Astrocyte (in vitro differentiated cells and primary cell): ENCODE data around the gene LCLAT1. TPM values are rescaled to one million over a fixed set of nuclear protein-coding genes. Genes with fewer than 3 reads are reported as not detected.
A peak's percentile ranks its signal among the peaks of the same experiment; 100 is the strongest.

Source experiments
- DNase-seq: peaks from one replicate; pipeline ENCODE4 v3.0.0-alpha.2; 2010; ENCODE audit warnings: low read depth
- FAIRE-seq: peaks from 2 replicates; lab custom pipeline; 2011; peaks lifted over from hg19 to GRCh38; lab: Jason Lieb, UNC
- H2AFZ ChIP-seq: 2 replicates; pipeline ENCODE4 v1.6.0; 2012; ENCODE audit warnings: low read depth, low read length, inconsistent platforms
- H3K27ac ChIP-seq: 2 replicates; pipeline ENCODE4 v1.5.1; 2011; ENCODE audit warnings: low read depth, low read length, inconsistent platforms
- H3K27me3 ChIP-seq: 2 replicates; pipeline ENCODE4 v1.6.0; 2011; ENCODE audit warnings: low read length, inconsistent platforms; ENCODE audit not compliant: insufficient read depth
- H3K36me3 ChIP-seq: 2 replicates; pipeline ENCODE4 v1.5.1; 2011; ENCODE audit warnings: low read length, inconsistent platforms; ENCODE audit not compliant: insufficient read depth
- H3K4me1 ChIP-seq: 2 replicates; pipeline ENCODE4 v1.5.1; 2011; ENCODE audit warnings: low read length, inconsistent platforms; ENCODE audit not compliant: insufficient read depth
- H3K4me2 ChIP-seq: 2 replicates; pipeline ENCODE4 v1.6.0; 2012; ENCODE audit warnings: low read length, inconsistent platforms
- H3K4me3 ChIP-seq: 2 replicates; pipeline ENCODE4 v1.5.1; 2011; ENCODE audit warnings: low read depth, mild to moderate bottlenecking, low read length, inconsistent platforms; ENCODE audit not compliant: insufficient read depth
- H3K79me2 ChIP-seq: 2 replicates; pipeline ENCODE4 v1.6.0; 2012; ENCODE audit warnings: mild to moderate bottlenecking, low read length, inconsistent platforms; ENCODE audit not compliant: insufficient read depth
- H3K9ac ChIP-seq: 2 replicates; pipeline ENCODE4 v1.6.0; 2012; ENCODE audit warnings: mild to moderate bottlenecking, low read length, inconsistent platforms
- H3K9me3 ChIP-seq: 2 replicates; pipeline ENCODE4 v1.5.1; 2012; ENCODE audit warnings: low read depth, mild to moderate bottlenecking, low read length, inconsistent platforms; ENCODE audit not compliant: insufficient read depth
- H4K20me1 ChIP-seq: 2 replicates; pipeline ENCODE4 v1.6.0; 2012; ENCODE audit warnings: low read length, inconsistent platforms; ENCODE audit not compliant: insufficient read depth
- H3K27ac Mint-ChIP-seq: one replicate; pipeline ENCODE4 v1.8.0; 2021; ENCODE audit warnings: mild to moderate bottlenecking, mixed read lengths; ENCODE audit not compliant: unreplicated experiment
- H3K27me3 Mint-ChIP-seq: one replicate; pipeline ENCODE4 v1.8.0; 2021; ENCODE audit warnings: low read depth, mixed read lengths; ENCODE audit not compliant: unreplicated experiment
- H3K36me3 Mint-ChIP-seq: one replicate; pipeline ENCODE4 v1.8.0; 2021; ENCODE audit warnings: low read depth, mixed read lengths; ENCODE audit not compliant: unreplicated experiment
- H3K4me1 Mint-ChIP-seq: one replicate; pipeline ENCODE4 v1.8.0; 2021; ENCODE audit warnings: low read depth, mixed read lengths; ENCODE audit not compliant: unreplicated experiment
- H3K4me3 Mint-ChIP-seq: one replicate; pipeline ENCODE4 v1.8.0; 2021; ENCODE audit warnings: mild to moderate bottlenecking, moderate library complexity, mixed read lengths; ENCODE audit not compliant: unreplicated experiment
- H3K9me3 Mint-ChIP-seq: one replicate; pipeline ENCODE4 v1.8.0; 2021; ENCODE audit warnings: mild to moderate bottlenecking, mixed read lengths; ENCODE audit not compliant: unreplicated experiment
- EZH2 ChIP-seq: IDR thresholded peaks from 2 replicates; pipeline ENCODE4 v1.6.1; 2012; ENCODE audit warnings: mild to moderate bottlenecking, low read length, inconsistent platforms; ENCODE audit not compliant: insufficient read depth
- total RNA-seq: library from RNA; stranded (reverse); gene quantifications from 2 replicates; pipeline ENCODE4 v1.2.1, GENCODE V29; 2021
- TF ChIP-seq, protein P1 (sequence below): IDR thresholded peaks from 2 replicates; pipeline ENCODE4 v1.5.1; 2011; ENCODE audit warnings: low read depth, mild to moderate bottlenecking, inconsistent platforms, low read length, moderate library complexity; ENCODE audit not compliant: insufficient read depth

The LCLAT1 gene
- total RNA-seq, 1 donor from 2014 or later, result 17.5 TPM

DNA sequence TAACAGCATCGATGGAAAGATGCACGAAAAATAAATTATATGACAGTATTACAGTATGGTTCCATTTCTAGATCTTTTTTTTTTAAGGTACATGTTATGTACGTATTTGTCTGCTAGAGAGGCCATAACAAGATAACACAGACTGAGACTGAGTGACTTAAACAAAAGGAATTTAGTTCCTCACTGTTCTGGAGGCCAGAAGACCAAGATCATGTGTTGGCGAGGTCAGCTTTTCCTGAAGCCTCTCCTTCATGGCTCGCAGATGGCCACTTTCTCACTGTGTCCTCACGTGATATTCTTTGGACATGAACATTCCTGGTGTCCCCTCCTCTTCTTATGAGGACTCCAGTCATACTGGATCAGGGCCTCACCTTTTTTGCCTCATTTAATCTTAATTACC is 182.8 kb downstream of the LCLAT1 start:
- Mint-ChIP-seq H3K4me3 (no peak overlapping the region), H3K27ac (peak overlapping the region; percentile 94), H3K4me1 (peaks cover 27% of the 10 kb centered on the region), H3K36me3 (no peaks in the 10 kb centered on the region), H3K9me3 (no peaks in the 10 kb centered on the region), H3K27me3 (no peaks in the 10 kb centered on the region)
- DNase-seq (peak; percentile 78), FAIRE-seq (no peak)
- H3K4me3 ChIP-seq, result no peak overlapping the region
- peaks cover 5% of the 10 kb centered on the region for H3K4me1 ChIP-seq
- H2AFZ ChIP-seq, result no peak overlapping the region
- TF ChIP-seq, protein P1, sequence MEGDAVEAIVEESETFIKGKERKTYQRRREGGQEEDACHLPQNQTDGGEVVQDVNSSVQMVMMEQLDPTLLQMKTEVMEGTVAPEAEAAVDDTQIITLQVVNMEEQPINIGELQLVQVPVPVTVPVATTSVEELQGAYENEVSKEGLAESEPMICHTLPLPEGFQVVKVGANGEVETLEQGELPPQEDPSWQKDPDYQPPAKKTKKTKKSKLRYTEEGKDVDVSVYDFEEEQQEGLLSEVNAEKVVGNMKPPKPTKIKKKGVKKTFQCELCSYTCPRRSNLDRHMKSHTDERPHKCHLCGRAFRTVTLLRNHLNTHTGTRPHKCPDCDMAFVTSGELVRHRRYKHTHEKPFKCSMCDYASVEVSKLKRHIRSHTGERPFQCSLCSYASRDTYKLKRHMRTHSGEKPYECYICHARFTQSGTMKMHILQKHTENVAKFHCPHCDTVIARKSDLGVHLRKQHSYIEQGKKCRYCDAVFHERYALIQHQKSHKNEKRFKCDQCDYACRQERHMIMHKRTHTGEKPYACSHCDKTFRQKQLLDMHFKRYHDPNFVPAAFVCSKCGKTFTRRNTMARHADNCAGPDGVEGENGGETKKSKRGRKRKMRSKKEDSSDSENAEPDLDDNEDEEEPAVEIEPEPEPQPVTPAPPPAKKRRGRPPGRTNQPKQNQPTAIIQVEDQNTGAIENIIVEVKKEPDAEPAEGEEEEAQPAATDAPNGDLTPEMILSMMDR, result no peak
- TF ChIP-seq EZH2, result no peak
- H3K9ac ChIP-seq, result no peak overlapping the region
- H4K20me1 ChIP-seq, result no peaks in the 10 kb centered on the region
- H3K9me3 ChIP-seq, result no peaks in the 10 kb centered on the region
- H3K36me3 ChIP-seq, result no peaks in the 10 kb centered on the region
- H3K27me3 ChIP-seq, result no peaks in the 10 kb centered on the region
- H3K4me2 ChIP-seq, result peak overlapping the region; percentile 0
- no peak overlapping the region for H3K27ac ChIP-seq
- no peaks in the 10 kb centered on the region for H3K79me2 ChIP-seq

- Histone ChIP-seq H3K9ac (no peak overlapping the region), H4K20me1 (no peaks in the 10 kb centered on the region), H2AFZ (no peak overlapping the region), H3K27ac (no peak overlapping the region), H3K27me3 (no peaks in the 10 kb centered on the region), H3K79me2 (no peaks in the 10 kb centered on the region), H3K4me2 (no peak overlapping the region), H3K9me3 (no peaks in the 10 kb centered on the region), H3K4me1 (peaks cover 5% of the 10 kb centered on the region), H3K36me3 (no peaks in the 10 kb centered on the region), H3K4me3 (no peak overlapping the region)
- FAIRE-seq, result no peak
- Mint-ChIP-seq H3K4me1 (peaks cover 27% of the 10 kb centered on the region), H3K27ac (peak overlapping the region; percentile 91), H3K9me3 (no peaks in the 10 kb centered on the region), H3K36me3 (no peaks in the 10 kb centered on the region), H3K27me3 (no peaks in the 10 kb centered on the region), H3K4me3 (no peak overlapping the region)
- no peak for TF ChIP-seq EZH2
- TF ChIP-seq, protein P1, result no peak
- DNase-seq, result peak; percentile 75
Measured at GRCh38 chr2:30631051-30631671, 184.1 kb downstream of the LCLAT1 start.

DNA sequence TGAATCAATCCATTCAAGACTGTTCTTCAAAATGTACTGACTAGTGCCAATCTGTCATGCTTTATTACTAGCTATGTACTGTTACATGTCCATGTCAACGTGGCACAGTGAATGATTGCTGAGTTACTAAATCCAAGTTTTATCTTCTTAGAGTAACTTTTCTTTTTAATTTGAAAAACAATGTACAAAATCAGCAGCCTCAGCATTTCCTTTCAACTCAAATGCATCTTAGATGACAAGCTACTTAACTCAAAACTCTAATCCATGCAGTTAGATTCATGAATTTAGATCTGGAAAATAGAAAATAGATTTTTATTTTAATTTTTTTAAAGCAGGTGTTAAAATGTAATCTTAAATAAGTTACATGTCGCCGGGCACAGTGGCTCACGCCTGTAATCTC is 186.0 kb downstream of the LCLAT1 start:
- Histone ChIP-seq H3K36me3 (no peaks in the 10 kb centered on the region), H3K4me3 (no peak overlapping the region), H3K27ac (no peak overlapping the region), H3K9me3 (no peaks in the 10 kb centered on the region), H3K27me3 (no peaks in the 10 kb centered on the region), H3K4me1 (peaks cover 5% of the 10 kb centered on the region), H3K79me2 (no peaks in the 10 kb centered on the region), H4K20me1 (no peaks in the 10 kb centered on the region), H3K4me2 (no peak overlapping the region), H2AFZ (no peak overlapping the region), H3K9ac (no peak overlapping the region)
- no peaks in the 10 kb centered on the region for H3K36me3 Mint-ChIP-seq
- no peak for TF ChIP-seq EZH2
- TF ChIP-seq, protein P1, result no peak
- no peak overlapping the region for H3K4me3 Mint-ChIP-seq
- peaks cover 26% of the 10 kb centered on the region for H3K4me1 Mint-ChIP-seq
- DNase-seq, result no peak
- no peaks in the 10 kb centered on the region for H3K27me3 Mint-ChIP-seq
- H3K9me3 Mint-ChIP-seq, result no peaks in the 10 kb centered on the region
- FAIRE-seq, result no peak
- no peak overlapping the region for H3K27ac Mint-ChIP-seq
